Measurements from ENCODE around the gene IFIH1. TPM values are rescaled to one million over a fixed set of nuclear protein-coding genes. Genes with fewer than 3 reads are reported as not detected.

The IFIH1 gene
- total RNA-seq, 2 donors from 2014 or later: 16.6 to 19.2 TPM

DNA sequence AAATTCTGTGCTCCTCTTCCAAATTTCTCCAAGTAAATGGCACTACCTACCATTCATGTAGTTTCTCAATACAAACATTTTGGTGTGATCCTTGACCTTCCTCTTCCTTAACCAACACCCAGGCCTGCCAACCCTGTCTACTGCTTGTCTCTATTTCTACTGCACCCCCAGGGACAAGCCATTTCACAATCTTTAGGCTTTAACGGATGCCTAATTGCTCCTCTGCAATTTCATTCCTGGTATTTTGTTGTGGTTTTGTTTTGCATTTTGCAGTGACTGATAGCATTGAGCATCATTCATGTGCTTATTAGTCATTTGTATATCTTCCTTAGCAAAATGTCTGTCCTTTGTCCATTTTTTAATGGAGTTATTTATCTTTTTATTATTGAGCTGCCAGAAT, 85.3 kb downstream of the IFIH1 start:
- H3K27me3 ChIP-seq (replicated peaks; ENCODE audit: insufficient read depth): no peaks in the 10 kb centered on the region
- no peak for ATAC-seq (ENCODE audit: insufficient number of reproducible peaks, low FRiP score, low read depth)
- no peak overlapping the region for H3K27ac ChIP-seq
- peaks cover 6 to 26% of the 10 kb centered on the region in 2 donors for H3K4me1 ChIP-seq (ENCODE audit: control insufficient read depth in 1 of 2, low read depth in 2 of 2)
- H3K4me3 ChIP-seq: no peak overlapping the region
- DNase-seq (ENCODE audit: low spot score): no peak
- no peaks in the 10 kb centered on the region for H3K36me3 ChIP-seq
- no peaks in the 10 kb centered on the region for H3K9me3 ChIP-seq
- TF ChIP-seq, protein P1, sequence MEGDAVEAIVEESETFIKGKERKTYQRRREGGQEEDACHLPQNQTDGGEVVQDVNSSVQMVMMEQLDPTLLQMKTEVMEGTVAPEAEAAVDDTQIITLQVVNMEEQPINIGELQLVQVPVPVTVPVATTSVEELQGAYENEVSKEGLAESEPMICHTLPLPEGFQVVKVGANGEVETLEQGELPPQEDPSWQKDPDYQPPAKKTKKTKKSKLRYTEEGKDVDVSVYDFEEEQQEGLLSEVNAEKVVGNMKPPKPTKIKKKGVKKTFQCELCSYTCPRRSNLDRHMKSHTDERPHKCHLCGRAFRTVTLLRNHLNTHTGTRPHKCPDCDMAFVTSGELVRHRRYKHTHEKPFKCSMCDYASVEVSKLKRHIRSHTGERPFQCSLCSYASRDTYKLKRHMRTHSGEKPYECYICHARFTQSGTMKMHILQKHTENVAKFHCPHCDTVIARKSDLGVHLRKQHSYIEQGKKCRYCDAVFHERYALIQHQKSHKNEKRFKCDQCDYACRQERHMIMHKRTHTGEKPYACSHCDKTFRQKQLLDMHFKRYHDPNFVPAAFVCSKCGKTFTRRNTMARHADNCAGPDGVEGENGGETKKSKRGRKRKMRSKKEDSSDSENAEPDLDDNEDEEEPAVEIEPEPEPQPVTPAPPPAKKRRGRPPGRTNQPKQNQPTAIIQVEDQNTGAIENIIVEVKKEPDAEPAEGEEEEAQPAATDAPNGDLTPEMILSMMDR (IDR thresholded peaks at IDR 0.05): no peak

DNA sequence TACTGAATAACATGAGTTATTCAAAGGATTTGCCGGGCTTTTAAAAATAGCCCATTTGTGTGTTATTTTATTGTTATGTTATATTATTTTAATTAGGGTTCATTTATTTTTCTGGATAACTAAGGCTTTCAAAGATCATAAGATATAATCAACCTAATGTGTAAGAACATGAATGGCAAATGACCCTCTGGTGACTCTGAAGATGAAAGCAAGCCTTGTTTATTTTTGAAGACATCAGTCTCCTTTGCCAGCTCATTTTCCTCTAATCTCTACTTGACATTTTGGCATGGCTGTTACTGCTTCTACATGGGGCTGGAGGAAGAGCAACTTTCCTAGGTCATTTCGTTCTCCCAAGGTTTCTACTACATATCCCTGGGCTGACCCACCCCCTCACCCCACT, 85.8 kb downstream of the IFIH1 start:
- H3K9me3 ChIP-seq: no peaks in the 10 kb centered on the region
- H3K27me3 ChIP-seq (replicated peaks; ENCODE audit: insufficient read depth): no peaks in the 10 kb centered on the region
- TF ChIP-seq, protein P1 (IDR thresholded peaks at IDR 0.05): no peak
- DNase-seq (ENCODE audit: low spot score) (no peak), ATAC-seq (ENCODE audit: insufficient number of reproducible peaks, low FRiP score, low read depth) (no peak)
- no peak overlapping the region for H3K4me3 ChIP-seq
- no peak overlapping the region for H3K27ac ChIP-seq
- H3K36me3 ChIP-seq: no peaks in the 10 kb centered on the region
- peaks cover 6 to 26% of the 10 kb centered on the region in 2 donors for H3K4me1 ChIP-seq (ENCODE audit: control insufficient read depth in 1 of 2, low read depth in 2 of 2)

DNA sequence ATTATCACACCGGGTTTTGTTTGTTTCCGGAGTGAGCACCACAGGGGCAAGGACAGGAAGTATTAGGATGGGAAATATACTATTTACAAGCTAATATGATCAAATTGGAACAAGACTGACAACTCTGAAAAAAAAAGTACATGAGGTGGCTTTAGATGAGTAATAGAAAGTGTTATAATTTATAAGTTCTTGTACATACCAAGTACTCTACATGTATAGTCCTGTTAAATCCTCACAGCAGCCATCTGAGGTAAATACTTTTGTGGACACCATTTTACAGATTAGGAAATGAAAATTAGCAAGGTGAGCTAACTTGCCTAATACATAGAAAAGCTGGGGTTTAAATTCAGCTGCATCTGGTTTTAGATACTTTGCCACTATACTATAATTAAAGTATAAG, 86.5 kb downstream of the IFIH1 start:
- Histone ChIP-seq H3K27ac (no peak overlapping the region), H3K27me3 (replicated peaks; ENCODE audit: insufficient read depth) (no peaks in the 10 kb centered on the region), H3K4me1 (ENCODE audit: control insufficient read depth in 1 of 2, low read depth in 2 of 2) (peaks cover 6 to 26% of the 10 kb centered on the region in 2 donors), H3K4me3 (no peak overlapping the region), H3K9me3 (no peaks in the 10 kb centered on the region), H3K36me3 (no peaks in the 10 kb centered on the region)
- DNase-seq (ENCODE audit: low spot score) (no peak), ATAC-seq (ENCODE audit: insufficient number of reproducible peaks, low FRiP score, low read depth) (no peak)
- TF ChIP-seq, protein P1 (IDR thresholded peaks at IDR 0.05): no peak

DNA sequence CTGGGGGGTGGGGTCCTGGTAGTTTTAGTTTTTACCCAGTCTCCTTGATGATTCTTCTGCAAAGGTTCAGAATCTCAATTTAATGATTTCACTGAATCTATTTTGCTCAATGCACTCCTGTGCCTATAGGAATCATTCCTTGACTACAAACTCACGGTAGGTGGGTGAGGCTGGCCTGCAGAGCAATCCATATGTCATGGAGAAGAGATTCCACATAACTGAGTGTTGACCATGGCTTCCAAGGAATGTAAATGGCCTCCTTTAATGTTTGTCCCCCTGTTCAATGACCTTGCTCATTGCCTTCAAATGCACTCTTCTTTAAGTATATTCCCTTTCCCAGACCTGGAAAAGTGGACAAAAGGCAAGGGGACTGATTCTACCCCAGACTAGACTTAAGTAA, 87.7 kb downstream of the IFIH1 start:
- no peaks in the 10 kb centered on the region for H3K9me3 ChIP-seq
- ATAC-seq (ENCODE audit: insufficient number of reproducible peaks, low FRiP score, low read depth) (no peak), DNase-seq (ENCODE audit: low spot score) (no peak)
- no peak overlapping the region for H3K27ac ChIP-seq
- H3K27me3 ChIP-seq (replicated peaks; ENCODE audit: insufficient read depth): no peaks in the 10 kb centered on the region
- TF ChIP-seq, protein P1 (IDR thresholded peaks at IDR 0.05): no peak
- H3K4me1 ChIP-seq (ENCODE audit: control insufficient read depth in 1 of 2, low read depth in 2 of 2): peaks cover 6 to 26% of the 10 kb centered on the region in 2 donors
- H3K36me3 ChIP-seq: no peaks in the 10 kb centered on the region
- H3K4me3 ChIP-seq: no peak overlapping the region

DNA sequence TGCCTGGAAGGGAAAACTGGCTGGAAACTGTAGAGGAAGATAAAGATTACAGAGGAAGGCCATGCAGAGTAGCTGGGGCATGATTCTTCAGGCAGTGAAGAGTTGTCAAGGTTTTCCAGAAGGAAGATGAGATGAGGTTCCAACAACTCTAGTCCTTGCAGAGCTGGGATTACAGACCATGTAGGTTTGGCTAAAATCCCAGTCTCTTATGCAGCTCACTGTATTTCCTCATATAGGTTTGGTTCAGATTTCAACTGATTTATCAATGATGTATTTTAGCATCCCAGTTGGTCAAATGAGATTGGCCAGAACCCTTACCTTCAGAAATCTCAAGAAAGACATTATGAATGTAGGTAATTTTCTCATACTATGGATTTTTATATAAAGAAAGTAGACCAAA, 91.6 kb downstream of the IFIH1 start:
- TF ChIP-seq, protein P1 (IDR thresholded peaks at IDR 0.05): no peak
- ATAC-seq (ENCODE audit: insufficient number of reproducible peaks, low FRiP score, low read depth) (no peak), DNase-seq (ENCODE audit: low spot score) (no peak)
- Histone ChIP-seq H3K4me3 (no peak overlapping the region), H3K9me3 (no peaks in the 10 kb centered on the region), H3K4me1 (ENCODE audit: control insufficient read depth in 1 of 2, low read depth in 2 of 2) (no peaks in the 10 kb centered on the region), H3K27ac (no peak overlapping the region), H3K36me3 (no peaks in the 10 kb centered on the region), H3K27me3 (replicated peaks; ENCODE audit: insufficient read depth) (no peaks in the 10 kb centered on the region)
